CD8-positive, alpha-beta memory T cell (primary cell): ENCODE measurements around the gene NACC2. TPM values are rescaled to one million over a fixed set of nuclear protein-coding genes. Genes with fewer than 3 reads are reported as not detected.

Experiments
- CTCF ChIA-PET: fragments of 350-600 bp; sonication (Branson Sonifier 250); formaldehyde crosslinking; loops from one replicate; lab custom pipeline; 2021; ENCODE audit warnings: antibody characterized with exemption; lab: Charles Lee
- POLR2A ChIA-PET: fragments of 350-600 bp; sonication (Branson Sonifier 250); formaldehyde crosslinking; loops from one replicate; lab custom pipeline; 2021; ENCODE audit warnings: antibody characterized with exemption; lab: Charles Lee
- DNase-seq, 5 donors: peaks; one replicate each; pipeline versions ENCODE4 v3.0.0 to v3.0.0-alpha.2; 2020 to 2022; ENCODE audit warnings: mixed read lengths in 1 of 5
- H3K27ac ChIP-seq: one replicate; pipeline ENCODE4 v1.7.0; 2013; ENCODE audit warnings: low read depth, mild to moderate bottlenecking, low read length, moderate library complexity
- H3K27me3 ChIP-seq: 2 replicates; pipeline ENCODE4 v1.7.0; 2013; ENCODE audit warnings: low read length, mild to moderate bottlenecking; ENCODE audit not compliant: insufficient read depth, poor library complexity, severe bottlenecking
- H3K36me3 ChIP-seq: 2 replicates; pipeline ENCODE4 v1.7.0; 2013; ENCODE audit warnings: mild to moderate bottlenecking, low read length, moderate library complexity; ENCODE audit not compliant: insufficient read depth
- H3K4me1 ChIP-seq: 2 replicates; pipeline ENCODE4 v1.7.0; 2013; ENCODE audit warnings: mild to moderate bottlenecking, low read length, moderate library complexity; ENCODE audit not compliant: insufficient read depth
- H3K4me3 ChIP-seq: 2 replicates; pipeline ENCODE4 v1.7.0; 2013; ENCODE audit warnings: mild to moderate bottlenecking, low read length
- H3K9me3 ChIP-seq: 2 replicates; pipeline ENCODE4 v1.7.0; 2013; ENCODE audit warnings: mild to moderate bottlenecking, low read length
- H3K27ac Mint-ChIP-seq, 8 donors: one replicate each; pipeline ENCODE4 v1.8.0; 2020 to 2021; ENCODE audit warnings: mixed read lengths in 8 of 8, mild to moderate bottlenecking in 6 of 8, inconsistent platforms in 3 of 8, moderate library complexity in 3 of 8
- H3K27me3 Mint-ChIP-seq, 2 donors: one replicate each; pipeline ENCODE4 v1.8.0; 2020 to 2021; ENCODE audit warnings: mixed read lengths in 2 of 2, mild to moderate bottlenecking in 1 of 2, moderate library complexity in 1 of 2
- H3K36me3 Mint-ChIP-seq, 3 donors: one replicate each; pipeline ENCODE4 v1.8.0; 2020 to 2021; ENCODE audit warnings: mixed read lengths in 3 of 3, inconsistent platforms in 1 of 3, mild to moderate bottlenecking in 1 of 3
- H3K4me1 Mint-ChIP-seq, 3 donors: one replicate each; pipeline ENCODE4 v1.8.0; 2020 to 2021; ENCODE audit warnings: mixed read lengths in 3 of 3, inconsistent platforms in 1 of 3, mild to moderate bottlenecking in 1 of 3
- H3K4me3 Mint-ChIP-seq, 7 donors: one replicate each; pipeline ENCODE4 v1.8.0; 2020 to 2021; ENCODE audit warnings: mixed read lengths in 7 of 7, mild to moderate bottlenecking in 6 of 7, moderate library complexity in 4 of 7, inconsistent platforms in 2 of 7
- H3K9me3 Mint-ChIP-seq, 5 donors: one replicate each; pipeline ENCODE4 v1.8.0; 2020 to 2022; ENCODE audit warnings: mixed read lengths in 5 of 5, mild to moderate bottlenecking in 3 of 5, moderate library complexity in 2 of 5, inconsistent platforms in 1 of 5
- polyA plus RNA-seq: library from polyadenylated mRNA; unstranded; fragments of 300-500 nt; fragmentation: Illumina TruSeq; gene quantifications from one replicate; pipeline ENCODE4 v1.2.3, GENCODE V29; 2021
- total RNA-seq, 2 experiments: library from RNA; stranded (reverse); gene quantifications; one replicate each; pipeline ENCODE4 v1.2.3, GENCODE V29; 2021

Gene NACC2
- total RNA-seq: 1 to 10 TPM; 9.0 to 9.1 TPM
- 2.9 TPM for polyA plus RNA-seq

GRCh38 chr9:136095070-136096058, at the start of gene NACC2:
Gene NACC2 (minus strand): TSS chr9:136095289. CDS start chr9:136050521, 44,768 bp downstream.
- peaks cover 0 to 2% (median 0%) of the 10 kb centered on the region in 3 donors for H3K36me3 Mint-ChIP-seq
- H3K4me1 Mint-ChIP-seq: peaks cover 14 to 42% (median 17%) of the 10 kb centered on the region in 3 donors
- peak within 1 kb of the TSS; percentile 72 to 94 (median 80) for H3K4me3 Mint-ChIP-seq
- peaks cover 25% of the 10 kb centered on the region for H3K4me1 ChIP-seq
- DNase-seq: peak in 1 of 5 donors; percentile 31
- no peaks in the 10 kb centered on the region for H3K36me3 ChIP-seq
- peak within 1 kb of the TSS in 5 of 8 donors; percentile 39 to 75 (median 46) for H3K27ac Mint-ChIP-seq
- H3K27me3 ChIP-seq: no peaks in the 10 kb centered on the region
- H3K9me3 Mint-ChIP-seq: no peaks in the 10 kb centered on the region
- H3K9me3 ChIP-seq: no peaks in the 10 kb centered on the region
- peaks cover 0 to 3% of the 10 kb centered on the region in 2 donors for H3K27me3 Mint-ChIP-seq
- peak within 1 kb of the TSS; percentile 50 for H3K4me3 ChIP-seq
- POLR2A ChIA-PET: interaction anchor here (1.0 to 4.7 kb wide), 3 partner anchors 13 to 26 kb away, joined by 6 to 59 read pairs (median 7); partner anchors contain the start of gene TMEM250
- H3K27ac ChIP-seq: peak within 1 kb of the TSS; percentile 47
- CTCF ChIA-PET: interaction anchor here (0.6 to 2.4 kb wide), 5 partner anchors 12 to 27 kb away, joined by 3 to 9 read pairs (median 6); no protein-coding TSS in a partner anchor

GRCh38 chr9:136144450-136144849, 49.4 kb upstream of the NACC2 start:
- Histone ChIP-seq H3K4me3 (no peak overlapping the region), H3K9me3 (no peaks in the 10 kb centered on the region), H3K4me1 (no peaks in the 10 kb centered on the region), H3K36me3 (no peaks in the 10 kb centered on the region), H3K27me3 (peaks cover 8% of the 10 kb centered on the region), H3K27ac (no peak overlapping the region)
- Mint-ChIP-seq H3K4me3 (no peak overlapping the region), H3K36me3 (no peaks in the 10 kb centered on the region), H3K27me3 (peaks cover 6 to 24% of the 10 kb centered on the region in 2 donors), H3K27ac (no peak overlapping the region), H3K4me1 (no peaks in the 10 kb centered on the region), H3K9me3 (no peaks in the 10 kb centered on the region)
- POLR2A ChIA-PET: no interaction called here
- no peak for DNase-seq
- CTCF ChIA-PET: no interaction called here

DNA sequence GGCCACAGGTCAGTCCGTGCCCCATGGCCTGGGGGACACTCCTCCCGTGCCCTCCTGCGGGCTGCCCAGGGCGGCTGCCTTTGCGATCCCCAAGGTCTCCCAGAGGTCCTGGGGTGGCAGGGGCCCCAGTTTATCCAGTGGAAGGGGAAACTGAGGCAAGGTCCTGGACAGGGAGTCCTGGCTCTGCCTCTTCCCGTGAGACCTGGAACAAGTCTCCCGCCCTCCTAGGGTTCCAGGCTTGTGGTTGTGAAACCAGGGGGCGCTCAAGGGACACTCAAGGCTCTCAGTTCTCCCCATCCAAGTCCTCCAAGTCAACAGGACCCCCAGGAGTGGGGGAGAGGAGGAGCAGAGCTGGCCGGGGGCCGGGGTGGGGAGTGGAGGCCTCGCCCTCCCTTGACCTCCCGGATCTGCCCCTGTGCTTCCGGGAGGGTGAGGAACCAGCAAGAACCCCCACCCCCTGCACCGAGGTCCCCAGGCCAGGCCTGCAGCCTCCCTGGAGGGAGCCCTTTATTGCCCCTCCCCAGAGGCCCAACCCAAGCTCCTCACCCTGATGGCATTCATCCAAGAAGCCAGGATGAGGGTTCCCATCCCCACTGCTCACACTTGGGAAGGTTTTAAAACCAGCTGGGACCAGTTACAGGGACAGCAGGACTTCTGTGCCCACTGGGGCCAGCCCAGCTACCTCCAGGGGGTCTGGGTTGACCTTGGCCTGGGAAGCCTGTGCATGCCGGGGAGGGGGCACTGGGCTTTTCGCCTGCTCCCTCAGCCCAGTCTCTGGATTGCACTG, 48.3 kb upstream of the NACC2 start:
- H3K4me1 Mint-ChIP-seq: no peaks in the 10 kb centered on the region
- Histone ChIP-seq H3K9me3 (no peaks in the 10 kb centered on the region), H3K27me3 (peaks cover 8% of the 10 kb centered on the region), H3K36me3 (no peaks in the 10 kb centered on the region), H3K4me1 (no peaks in the 10 kb centered on the region), H3K27ac (no peak overlapping the region), H3K4me3 (no peak overlapping the region)
- POLR2A ChIA-PET: no interaction called here
- no peak overlapping the region for H3K4me3 Mint-ChIP-seq
- no peak for DNase-seq
- no peaks in the 10 kb centered on the region for H3K36me3 Mint-ChIP-seq
- no peaks in the 10 kb centered on the region for H3K9me3 Mint-ChIP-seq
- H3K27ac Mint-ChIP-seq: no peak overlapping the region
- H3K27me3 Mint-ChIP-seq: peaks cover 6 to 28% of the 10 kb centered on the region in 2 donors
- CTCF ChIA-PET: no interaction called here

- Histone ChIP-seq H3K9me3 (no peaks in the 10 kb centered on the region), H3K27me3 (peaks cover 8% of the 10 kb centered on the region), H3K4me3 (no peak overlapping the region), H3K36me3 (no peaks in the 10 kb centered on the region), H3K4me1 (no peaks in the 10 kb centered on the region), H3K27ac (no peak overlapping the region)
- Mint-ChIP-seq H3K27ac (no peak overlapping the region), H3K9me3 (no peaks in the 10 kb centered on the region), H3K4me3 (no peak overlapping the region), H3K27me3 (peaks cover 6 to 29% of the 10 kb centered on the region in 2 donors), H3K36me3 (no peaks in the 10 kb centered on the region), H3K4me1 (no peaks in the 10 kb centered on the region)
- ChIA-PET POLR2A (no interaction called here), CTCF (no interaction called here)
- DNase-seq: no peak
Measured at GRCh38 chr9:136142859-136143214, 47.7 kb upstream of the NACC2 start.

GRCh38 chr9:136142414-136142796, 47.3 kb upstream of the NACC2 start:
- Histone ChIP-seq H3K9me3 (no peaks in the 10 kb centered on the region), H3K4me1 (no peaks in the 10 kb centered on the region), H3K27me3 (peaks cover 8% of the 10 kb centered on the region), H3K36me3 (no peaks in the 10 kb centered on the region), H3K27ac (no peak overlapping the region), H3K4me3 (no peak overlapping the region)
- CTCF ChIA-PET: no interaction called here
- POLR2A ChIA-PET: no interaction called here
- Mint-ChIP-seq H3K27ac (no peak overlapping the region), H3K4me1 (no peaks in the 10 kb centered on the region), H3K36me3 (no peaks in the 10 kb centered on the region), H3K9me3 (no peaks in the 10 kb centered on the region), H3K27me3 (peaks cover 6 to 29% of the 10 kb centered on the region in 2 donors), H3K4me3 (no peak overlapping the region)
- DNase-seq: no peak

DNA sequence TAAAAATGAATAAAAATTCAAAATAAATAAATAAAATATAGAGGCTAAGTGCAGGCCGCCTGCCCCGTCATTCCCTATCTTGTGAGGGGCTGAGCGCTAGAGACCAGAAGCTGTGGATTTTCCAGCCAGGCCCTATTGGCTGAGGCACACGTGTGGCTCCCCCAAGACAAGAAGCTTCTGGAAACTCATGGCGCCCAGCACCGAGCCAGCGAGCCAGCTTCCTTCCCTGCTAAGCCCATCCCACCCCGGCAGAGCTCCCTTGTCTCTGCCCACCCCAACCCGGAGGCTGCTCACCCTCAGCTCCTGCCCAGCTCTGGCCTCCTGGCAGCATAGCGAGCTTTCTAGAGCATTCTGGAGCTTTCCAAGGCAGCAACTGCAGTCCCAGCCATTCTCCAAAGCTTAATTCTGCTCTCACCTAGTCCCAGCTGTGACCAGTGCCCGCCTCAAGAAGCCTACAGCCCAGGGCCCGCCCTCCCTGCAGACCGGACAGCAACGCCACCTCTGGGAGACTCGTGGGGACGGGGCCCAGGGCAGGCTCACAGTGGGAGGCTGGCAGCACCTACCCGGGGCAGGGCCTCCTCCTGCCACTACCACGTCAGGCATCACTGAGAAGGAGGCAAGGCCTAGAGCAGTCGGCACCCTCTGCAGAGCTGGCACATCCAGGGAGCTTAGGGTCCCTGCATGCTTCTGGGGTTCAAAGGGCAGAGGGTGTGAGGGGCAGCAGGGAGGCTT, 46.8 kb upstream of the NACC2 start:
- CTCF ChIA-PET: no interaction called here
- Mint-ChIP-seq H3K27ac (no peak overlapping the region), H3K36me3 (no peaks in the 10 kb centered on the region), H3K27me3 (peaks cover 6 to 29% of the 10 kb centered on the region in 2 donors), H3K4me1 (no peaks in the 10 kb centered on the region), H3K4me3 (no peak overlapping the region), H3K9me3 (no peaks in the 10 kb centered on the region)
- peaks cover 8% of the 10 kb centered on the region for H3K27me3 ChIP-seq
- no peaks in the 10 kb centered on the region for H3K4me1 ChIP-seq
- DNase-seq: no peak
- H3K27ac ChIP-seq: no peak overlapping the region
- POLR2A ChIA-PET: interaction anchor here (0.6 kb wide), 1 partner anchor 183 kb away, joined by 7 read pairs; no protein-coding TSS in a partner anchor
- no peaks in the 10 kb centered on the region for H3K36me3 ChIP-seq
- no peak overlapping the region for H3K4me3 ChIP-seq
- no peaks in the 10 kb centered on the region for H3K9me3 ChIP-seq

DNA sequence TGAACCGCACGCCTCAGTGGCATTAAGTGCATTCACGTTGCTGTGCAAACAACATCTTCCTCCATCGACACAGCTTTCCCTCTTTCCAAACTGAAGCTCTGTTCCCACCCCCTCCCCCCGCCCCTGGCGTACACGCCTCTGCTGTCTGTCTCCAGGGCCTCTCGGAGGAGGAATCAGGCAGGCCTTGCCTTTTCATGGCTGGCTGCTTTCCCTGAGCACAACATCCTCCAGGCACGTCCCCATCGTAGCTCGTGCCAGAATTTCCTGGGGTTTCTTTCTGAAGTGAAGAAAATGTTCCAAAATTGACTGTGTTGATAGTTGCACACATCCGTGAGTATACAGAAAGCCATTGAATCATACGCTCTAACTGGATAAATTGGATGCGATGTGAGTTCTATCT, 45.9 kb upstream of the NACC2 start:
- Mint-ChIP-seq H3K27me3 (peaks cover 9 to 26% of the 10 kb centered on the region in 2 donors), H3K9me3 (no peaks in the 10 kb centered on the region), H3K4me3 (no peak overlapping the region), H3K36me3 (no peaks in the 10 kb centered on the region), H3K27ac (no peak overlapping the region), H3K4me1 (no peaks in the 10 kb centered on the region)
- Histone ChIP-seq H3K27ac (no peak overlapping the region), H3K27me3 (peaks cover 8% of the 10 kb centered on the region), H3K36me3 (no peaks in the 10 kb centered on the region), H3K9me3 (no peaks in the 10 kb centered on the region), H3K4me3 (no peak overlapping the region), H3K4me1 (no peaks in the 10 kb centered on the region)
- no peak for DNase-seq
- CTCF ChIA-PET: no interaction called here
- POLR2A ChIA-PET: interaction anchor here (0.6 kb wide), 2 partner anchors 182 to 218 kb away, joined by 4 to 7 read pairs; no protein-coding TSS in a partner anchor
